GM12892 (cell line): Measurements from ENCODE around the gene PPY.

Experiments
- POLR2A ChIP-seq: IDR thresholded peaks from 2 replicates; pipeline ENCODE4 v1.6.1; 2011; ENCODE audit warnings: low read depth, low read length, control low read depth
- POLR2AphosphoS5 ChIP-seq: IDR thresholded peaks from 2 replicates; pipeline ENCODE4 v1.6.1; 2011; ENCODE audit warnings: low read depth, low read length, control low read depth
- TAF1 ChIP-seq: IDR thresholded peaks from 2 replicates; pipeline ENCODE4 v1.6.1; 2011; ENCODE audit warnings: low read depth, mild to moderate bottlenecking, control low read depth, low read length, borderline replicate concordance

DNA sequence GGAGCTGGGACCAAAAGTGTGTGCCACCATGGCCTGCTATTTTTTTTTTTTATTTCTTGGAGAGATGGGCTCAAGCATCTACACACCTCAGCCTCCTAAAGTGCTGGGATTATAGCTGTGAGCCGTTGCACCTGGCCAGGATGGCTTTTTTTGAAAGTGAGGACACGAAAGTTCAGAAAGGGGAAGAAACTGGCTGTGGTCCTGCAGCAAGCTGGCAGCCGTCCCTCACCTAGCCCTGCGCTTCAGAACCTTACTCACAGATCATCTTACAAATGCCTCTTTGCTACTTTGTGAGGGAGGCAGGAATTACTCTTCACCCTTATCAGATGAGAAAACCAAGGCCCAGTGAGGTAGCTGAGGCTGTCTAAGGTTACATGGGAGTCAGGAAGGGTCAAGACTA, 4.5 kb upstream of the PPY start:
- TF ChIP-seq POLR2A (no peak), POLR2AphosphoS5 (no peak), TAF1 (no peak)
